Measurements from ENCODE around the gene AP3M1.

The AP3M1 gene

DNA sequence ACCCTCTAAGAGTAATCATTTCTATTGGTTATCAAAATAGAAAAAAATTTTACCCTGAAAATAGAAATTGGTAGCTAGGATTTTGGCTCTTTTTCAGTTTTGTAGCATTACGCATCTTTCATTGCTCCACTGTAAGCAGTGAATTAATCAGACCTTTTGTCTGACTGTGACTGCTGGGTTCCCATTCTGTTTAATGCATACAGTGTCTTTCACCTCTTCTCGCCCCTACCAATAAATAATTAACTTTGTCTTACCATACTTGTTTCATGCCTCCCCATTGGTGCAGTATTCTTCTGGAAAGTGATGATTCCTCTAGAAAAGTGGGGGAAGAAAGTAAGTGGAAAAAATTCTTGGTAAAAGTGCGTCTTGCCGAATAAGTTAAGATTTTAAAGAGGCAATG lies 73.2 kb downstream of the AP3M1 start:
- TF ChIP-seq TAF1 (IDR thresholded peaks at IDR 0.05; ENCODE audit: borderline replicate concordance, insufficient read depth, low read length) (no peak), SIN3A (IDR thresholded peaks at IDR 0.05; ENCODE audit: borderline replicate concordance, insufficient read depth, low read length) (no peak), POLR2AphosphoS5 (IDR thresholded peaks at IDR 0.05; ENCODE audit: low read depth, low read length) (no peak), FOXP2 (optimal IDR thresholded peaks at IDR 0.05; ENCODE audit: borderline replicate concordance, extremely low read depth, extremely low read length, insufficient read depth) (no peak)
- TF ChIP-seq, protein P1, sequence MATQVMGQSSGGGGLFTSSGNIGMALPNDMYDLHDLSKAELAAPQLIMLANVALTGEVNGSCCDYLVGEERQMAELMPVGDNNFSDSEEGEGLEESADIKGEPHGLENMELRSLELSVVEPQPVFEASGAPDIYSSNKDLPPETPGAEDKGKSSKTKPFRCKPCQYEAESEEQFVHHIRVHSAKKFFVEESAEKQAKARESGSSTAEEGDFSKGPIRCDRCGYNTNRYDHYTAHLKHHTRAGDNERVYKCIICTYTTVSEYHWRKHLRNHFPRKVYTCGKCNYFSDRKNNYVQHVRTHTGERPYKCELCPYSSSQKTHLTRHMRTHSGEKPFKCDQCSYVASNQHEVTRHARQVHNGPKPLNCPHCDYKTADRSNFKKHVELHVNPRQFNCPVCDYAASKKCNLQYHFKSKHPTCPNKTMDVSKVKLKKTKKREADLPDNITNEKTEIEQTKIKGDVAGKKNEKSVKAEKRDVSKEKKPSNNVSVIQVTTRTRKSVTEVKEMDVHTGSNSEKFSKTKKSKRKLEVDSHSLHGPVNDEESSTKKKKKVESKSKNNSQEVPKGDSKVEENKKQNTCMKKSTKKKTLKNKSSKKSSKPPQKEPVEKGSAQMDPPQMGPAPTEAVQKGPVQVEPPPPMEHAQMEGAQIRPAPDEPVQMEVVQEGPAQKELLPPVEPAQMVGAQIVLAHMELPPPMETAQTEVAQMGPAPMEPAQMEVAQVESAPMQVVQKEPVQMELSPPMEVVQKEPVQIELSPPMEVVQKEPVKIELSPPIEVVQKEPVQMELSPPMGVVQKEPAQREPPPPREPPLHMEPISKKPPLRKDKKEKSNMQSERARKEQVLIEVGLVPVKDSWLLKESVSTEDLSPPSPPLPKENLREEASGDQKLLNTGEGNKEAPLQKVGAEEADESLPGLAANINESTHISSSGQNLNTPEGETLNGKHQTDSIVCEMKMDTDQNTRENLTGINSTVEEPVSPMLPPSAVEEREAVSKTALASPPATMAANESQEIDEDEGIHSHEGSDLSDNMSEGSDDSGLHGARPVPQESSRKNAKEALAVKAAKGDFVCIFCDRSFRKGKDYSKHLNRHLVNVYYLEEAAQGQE (IDR thresholded peaks at IDR 0.05; ENCODE audit: insufficient read depth in 1 of 2, low read depth in 2 of 2, low read length in 2 of 2), result no peak

DNA sequence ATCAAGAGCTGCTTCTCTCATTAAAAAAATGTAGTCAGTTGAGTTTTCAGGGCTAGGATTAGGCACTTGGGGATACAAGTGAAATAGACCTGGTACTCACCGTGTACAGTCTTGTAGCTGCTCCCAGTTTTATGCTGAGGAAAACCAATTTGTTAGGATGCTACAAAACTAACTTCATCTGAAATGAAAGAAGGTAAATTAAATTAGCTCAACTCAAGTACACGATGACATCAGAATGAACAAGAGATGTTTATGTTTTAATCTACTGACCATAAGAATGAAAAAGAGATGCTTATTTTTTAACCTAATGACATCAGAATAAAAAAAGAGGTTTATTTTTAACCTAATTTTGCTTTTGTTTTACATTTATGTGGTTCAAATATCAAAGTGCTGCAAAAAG lies 73.7 kb downstream of the AP3M1 start:
- no peak for TF ChIP-seq POLR2AphosphoS5 (IDR thresholded peaks at IDR 0.05; ENCODE audit: low read depth, low read length)

DNA sequence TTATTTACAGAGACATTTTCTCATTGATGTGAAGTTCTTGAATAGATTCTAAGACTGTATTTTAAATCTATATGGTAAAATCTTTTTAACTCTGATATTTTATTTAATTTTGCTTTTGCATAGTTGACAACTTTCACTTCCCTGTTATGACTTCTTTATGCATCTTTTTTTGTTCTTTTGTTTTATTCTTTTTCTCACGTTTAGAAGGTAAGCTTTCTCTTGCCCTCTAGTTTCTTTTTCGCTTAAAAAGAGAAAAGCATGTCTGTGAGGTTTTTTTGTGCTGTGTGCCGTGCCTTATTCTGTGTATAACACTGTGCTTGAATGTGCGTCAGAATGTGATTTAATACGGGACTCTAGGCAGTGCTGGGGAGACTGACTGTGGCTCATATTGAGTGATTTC lies 74.7 kb downstream of the AP3M1 start:
- TF ChIP-seq, protein P1 (IDR thresholded peaks at IDR 0.05; ENCODE audit: insufficient read depth in 1 of 2, low read depth in 2 of 2, low read length in 2 of 2), result no peak
- TF ChIP-seq FOXP2 (optimal IDR thresholded peaks at IDR 0.05; ENCODE audit: borderline replicate concordance, extremely low read depth, extremely low read length, insufficient read depth) (no peak), SIN3A (IDR thresholded peaks at IDR 0.05; ENCODE audit: borderline replicate concordance, insufficient read depth, low read length) (no peak)

DNA sequence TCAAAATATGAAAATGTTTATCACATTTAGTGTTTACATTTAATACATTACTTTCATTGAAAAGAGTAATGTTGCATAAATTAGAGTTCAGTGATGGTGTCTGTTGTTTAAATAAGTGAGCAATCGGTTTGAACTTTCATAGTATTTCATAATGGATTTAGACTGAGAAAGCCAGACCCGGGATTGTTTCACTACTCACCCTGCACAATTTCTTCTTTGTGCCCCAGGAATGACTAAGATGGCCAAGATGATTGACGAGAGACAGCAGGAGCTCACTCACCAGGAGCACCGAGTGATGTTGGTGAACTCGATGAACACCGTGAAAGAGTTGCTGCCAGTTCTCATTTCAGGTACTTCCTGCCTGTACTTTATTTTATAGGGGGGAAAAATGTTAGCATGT lies 78.1 kb downstream of the AP3M1 start:
- TF ChIP-seq POLR2AphosphoS5 (IDR thresholded peaks at IDR 0.05; ENCODE audit: low read depth, low read length) (no peak), SIN3A (IDR thresholded peaks at IDR 0.05; ENCODE audit: borderline replicate concordance, insufficient read depth, low read length) (no peak), FOXP2 (optimal IDR thresholded peaks at IDR 0.05; ENCODE audit: borderline replicate concordance, extremely low read depth, extremely low read length, insufficient read depth) (no peak)
- TF ChIP-seq, protein P1 (IDR thresholded peaks at IDR 0.05; ENCODE audit: insufficient read depth in 1 of 2, low read depth in 2 of 2, low read length in 2 of 2), result no peak

DNA sequence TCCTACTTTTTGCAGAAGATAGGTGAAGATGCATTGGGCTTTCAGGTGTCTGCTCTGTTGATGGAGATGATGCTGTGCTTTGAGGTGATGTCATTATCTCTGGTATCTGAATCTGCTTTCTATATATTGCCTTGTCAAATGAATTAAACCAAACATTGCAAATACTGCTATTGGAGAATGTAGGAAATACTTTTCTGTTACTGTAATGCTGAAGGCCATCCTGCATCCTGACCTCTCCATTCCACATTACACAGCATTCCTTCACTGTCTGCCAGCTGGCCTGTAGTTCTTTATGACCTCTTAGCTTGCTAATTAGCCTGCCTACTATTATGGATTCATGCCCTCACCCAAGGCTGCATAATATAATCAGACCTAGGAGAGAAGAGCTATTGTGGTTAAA lies 79.5 kb downstream of the AP3M1 start:
- TF ChIP-seq SIN3A (IDR thresholded peaks at IDR 0.05; ENCODE audit: borderline replicate concordance, insufficient read depth, low read length) (no peak), FOXP2 (optimal IDR thresholded peaks at IDR 0.05; ENCODE audit: borderline replicate concordance, extremely low read depth, extremely low read length, insufficient read depth) (no peak), TAF1 (IDR thresholded peaks at IDR 0.05; ENCODE audit: borderline replicate concordance, insufficient read depth, low read length) (no peak), POLR2AphosphoS5 (IDR thresholded peaks at IDR 0.05; ENCODE audit: low read depth, low read length) (no peak)
- TF ChIP-seq, protein P1 (IDR thresholded peaks at IDR 0.05; ENCODE audit: insufficient read depth in 1 of 2, low read depth in 2 of 2, low read length in 2 of 2), result no peak

Data from PFSK-1 (cell line).